Heart left ventricle (tissue), 16 donors: Measurements from ENCODE around the gene SMTNL2. TPM values are rescaled to one million over a fixed set of nuclear protein-coding genes. Genes with fewer than 3 reads are reported as not detected.

Source experiments
- ATAC-seq, 4 donors: fragments of 200-7000 bp; cut with Tn5 transposase; one replicate each; pipeline ENCODE4 v1.9.1; 2020 to 2022; ENCODE audit warnings: moderate library complexity in 4 of 4, mild to moderate bottlenecking in 3 of 4, moderate number of reproducible peaks in 1 of 4
- DNase-seq, 5 donors: peaks; one replicate each; pipeline ENCODE4 v3.0.0-alpha.2; 2020
- H3K27ac ChIP-seq, 12 donors: fragments of 200-600 bp; sonication (generic) in 4 of 12; one replicate each; pipeline versions ENCODE4 v1.5.0 to v1.8.0; 2016 to 2022; ENCODE audit warnings: mild to moderate bottlenecking in 2 of 12
- H3K27me3 ChIP-seq, 9 donors: fragments of 200-600 bp; sonication (generic) in 2 of 9; one replicate each; pipeline versions ENCODE4 v1.5.1 to v1.8.0; 2016 to 2022; ENCODE audit warnings: mild to moderate bottlenecking in 3 of 9
- H3K36me3 ChIP-seq, 9 donors: fragments of 200-600 bp; sonication (generic) in 2 of 9; one replicate each; pipeline versions ENCODE4 v1.5.0 to v1.8.0; 2018 to 2022; ENCODE audit warnings: mild to moderate bottlenecking in 2 of 9
- H3K4me1 ChIP-seq, 12 donors: fragments of 200-600 bp; sonication (generic) in 4 of 12; one replicate each; pipeline versions ENCODE4 v1.5.0 to v1.8.0; 2016 to 2022; ENCODE audit warnings: mild to moderate bottlenecking in 3 of 12
- H3K4me3 ChIP-seq, 12 donors: fragments of 200-600 bp; sonication (generic) in 4 of 12; one replicate each; pipeline versions ENCODE4 v1.5.0 to v1.8.0; 2017 to 2022; ENCODE audit warnings: mild to moderate bottlenecking in 9 of 12, moderate library complexity in 4 of 12
- H3K9me3 ChIP-seq, 12 donors: fragments of 200-600 bp; sonication (generic) in 4 of 12; one replicate each; pipeline versions ENCODE4 v1.5.0 to v1.8.0; 2016 to 2022; ENCODE audit warnings: mild to moderate bottlenecking in 1 of 12
- CTCF ChIP-seq, 12 donors: fragments of 200-600 bp; sonication (generic) in 4 of 12; IDR thresholded peaks; one replicate each; pipeline versions ENCODE4 v1.5.0 to v1.8.0; 2018 to 2022; ENCODE audit warnings: antibody characterized with exemption in 12 of 12, mild to moderate bottlenecking in 5 of 12
- POLR2A ChIP-seq, 2 donors: fragments of 450-650 bp; IDR thresholded peaks; one replicate each; pipeline ENCODE4 v1.6.1; 2017; ENCODE audit warnings: antibody characterized with exemption in 2 of 2, mild to moderate bottlenecking in 2 of 2, moderate library complexity in 2 of 2
- WGBS, 4 donors: extraction: QIAGEN DNeasy Blood & Tissue Kit in 2 of 4; methylation state at CpG; one replicate each; pipeline versions ENCODE4 v1.1.5 to v1.1.7; 2013 to 2018; 5-methylcytosine and 5-hydroxymethylcytosine counted together
- intact Hi-C, 10 donors: fragments of 100-400 bp; cut with DNase I; formaldehyde crosslinking; loops; one replicate each; pipeline versions ENCODE4 v1.11.1 to v1.14.2; 2022
- polyA plus RNA-seq, 2 donors: library from polyadenylated mRNA; stranded (reverse); fragments of 200-250 nt; gene quantifications; one replicate each; pipeline ENCODE4 v1.2.3, GENCODE V29; 2013
- total RNA-seq, 9 donors: library from RNA; depleted of rRNA in 2 of 9; stranded (reverse); fragments of >200 nt in 2 of 9; fragmentation: NEBNext Ultra II Directional in 3 of 9; extraction: Animal tissue kit (Norgen Biotek cat#: 25700) in 3 of 9; gene quantifications; one replicate each; pipeline versions ENCODE4 v1.1.0 to v1.2.4, GENCODE V29; 2016 to 2023
- donor health status: ischemic (EF 13 %, LVEDD 7.1; RV severe dilation, severe dysfunction).
- donor health status: healthy with polysubstance abuse.
- donor health status: DM: no; HTN: yes; CAD: no.
- donor health status: DM: no; HTN: no; CAD: no.
- donor health status: ischemic (EF 25% LVEDD 6.9; RV normal size, moderate dysfunction).
- donor health status: ischemic (EF 25% LVEDD 5.7; RV mildly dilated, moderate dysfunction).
- donor health status: healthy.
- donor health status: DM: yes; HTN: yes; CAD: no.
- donor health status: ischemic (EF 35%, LVEDD 5.7; RV mildly dilated, moderate dysfunction).
- donor health status: nonischemic (EF 11% LVEDD 7.7; RV severe dilation, severe dysfunction).
- donor health status: DM: yes; HTN: yes; CAD: no.
- donor health status: PGD.
- donor health status: ischemic (EF 29% LVEDD 5.4; RV normal size, mild dysfunction).
- donor health status: nonischemic (EF 23%, LVEDD 6.1; RV moderate dilation, normal function).

The SMTNL2 gene
- total and polyA plus RNA-seq, 11 donors: 2.1 to 47.5 (median 15.6) TPM

- peaks cover 20 to 96% (median 63%) of the 10 kb centered on the region in 12 donors for H3K4me1 ChIP-seq
Observed at GRCh38 chr17:4536259-4536741, 48.0 kb upstream of the SMTNL2 start.

GRCh38 chr17:4536742-4537411, 47.5 kb upstream of the SMTNL2 start:
- Histone ChIP-seq H3K27me3 (no peaks in the 10 kb centered on the region), H3K36me3 (peaks cover 0 to 36% (median 21%) of the 10 kb centered on the region in 9 donors), H3K4me1 (peaks cover 20 to 97% (median 61%) of the 10 kb centered on the region in 12 donors), H3K4me3 (peak overlapping the region in 7 of 12 donors; percentile 5 to 37 (median 27)), H3K9me3 (no peaks in the 10 kb centered on the region), H3K27ac (peak overlapping the region; percentile 20 to 90 (median 70))
- intact Hi-C loops: loop anchor here in 5 of 10 donors (5.0 kb wide), 4 partner anchors 35 to 120 kb away; partner anchors contain the start of gene SPNS2 (in 2 of the 5)
- ATAC-seq (peak; percentile 15 to 44 (median 38)), DNase-seq (peak in 3 of 5 donors; percentile 45 to 72 (median 68))
- no peak for TF ChIP-seq POLR2A (IDR thresholded peaks at IDR 0.05)
- TF ChIP-seq CTCF (IDR thresholded peaks at IDR 0.05): no peak
- 34 to 59% (median 43%) methylated on average over 16 to 18 of the region's 18 CpGs for WGBS, 4 donors

More at GRCh38 chr17:4536259-4536741, 48.0 kb upstream of the SMTNL2 start:
- Histone ChIP-seq H3K9me3 (no peaks in the 10 kb centered on the region), H3K4me3 (peak overlapping the region in 7 of 12 donors; percentile 5 to 37 (median 27)), H3K27ac (peak overlapping the region; percentile 20 to 90 (median 70)), H3K36me3 (peaks cover 0 to 31% (median 16%) of the 10 kb centered on the region in 9 donors), H3K27me3 (no peaks in the 10 kb centered on the region)
- TF ChIP-seq CTCF (IDR thresholded peaks at IDR 0.05) (no peak), POLR2A (IDR thresholded peaks at IDR 0.05) (no peak)
- WGBS, 4 donors: 26 to 60% (median 43%) methylated on average over 18 to 19 of the region's 19 CpGs
- intact Hi-C loops: loop anchor here in 5 of 10 donors (5.0 kb wide), 4 partner anchors 34 to 119 kb away; partner anchors contain the start of gene SPNS2 (in 2 of the 5)
- ATAC-seq (peak in 2 of 4 donors; percentile 12 to 18), DNase-seq (peak in 1 of 5 donors; percentile 63)

- H3K9me3 ChIP-seq: no peaks in the 10 kb centered on the region
- peak in 3 of 4 donors; percentile 4 to 16 (median 10) for ATAC-seq
- TF ChIP-seq POLR2A (IDR thresholded peaks at IDR 0.05) (no peak), CTCF (IDR thresholded peaks at IDR 0.05) (no peak)
- WGBS, 4 donors: 56 to 62% (median 60%) methylated on average over 13 to 19 of the region's 19 CpGs
- intact Hi-C loops: loop anchor here in 5 of 10 donors (5.0 kb wide), 4 partner anchors 35 to 120 kb away; partner anchors contain the start of gene SPNS2 (in 2 of the 5)
- DNase-seq: peak in 3 of 5 donors; percentile 41 to 69 (median 57)
- H3K36me3 ChIP-seq: peaks cover 0 to 43% (median 29%) of the 10 kb centered on the region in 9 donors
- H3K27ac ChIP-seq: peak overlapping the region; percentile 20 to 90 (median 70)
- peaks cover 20 to 94% (median 60%) of the 10 kb centered on the region in 12 donors for H3K4me1 ChIP-seq
- H3K27me3 ChIP-seq: no peaks in the 10 kb centered on the region
- no peak overlapping the region for H3K4me3 ChIP-seq
Observed at GRCh38 chr17:4537451-4538235, 46.7 kb upstream of the SMTNL2 start.
